NOMO-1 treated with DMSO at 0.1 percent for 48 hours (cell line): ENCODE measurements around the gene ESRRG.
"Not testable (repeated sequence)": the region's sequence is repeated elsewhere in the genome, so short reads cannot be mapped to it uniquely, and the experiment has no call there.

ENCODE experiments used
- DNase-seq: peaks from one replicate; lab custom pipeline; 2025; ENCODE audit not compliant: unreplicated experiment; lab: John Stamatoyannopoulos, UW

ESRRG gene

DNA sequence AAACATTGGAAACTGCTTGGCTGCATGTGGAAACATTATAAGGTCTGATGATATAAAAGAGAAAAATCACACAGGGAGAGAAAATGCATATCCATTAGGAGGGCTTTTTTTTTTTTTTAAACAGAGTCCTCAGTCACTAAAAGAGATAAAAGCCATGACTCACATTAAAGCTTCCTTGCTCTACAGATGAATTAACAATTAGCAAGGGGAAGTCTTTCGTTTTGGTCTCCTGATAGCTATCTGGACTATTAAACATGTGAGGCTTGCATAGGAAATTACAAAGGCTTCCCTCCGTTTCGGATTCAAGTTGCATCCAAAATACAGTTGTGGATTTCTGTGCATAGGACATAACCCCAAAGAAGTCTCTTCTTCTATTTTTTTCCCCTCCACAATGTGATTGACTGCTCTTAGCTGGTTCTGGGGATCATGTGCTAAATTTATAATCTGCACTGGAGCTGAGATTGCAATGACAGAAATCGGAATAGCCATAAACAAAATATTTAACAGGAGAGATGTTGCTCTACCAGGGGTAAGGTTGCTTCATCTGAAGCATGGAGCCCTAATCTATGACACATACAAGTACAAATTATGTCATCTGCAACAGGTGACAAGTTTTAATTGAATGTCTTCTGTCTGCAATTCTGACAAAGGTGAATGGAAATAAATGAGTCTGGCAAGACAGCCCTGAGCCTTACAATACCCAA is 146.8 kb downstream of the ESRRG start:
- no peak for DNase-seq

DNA sequence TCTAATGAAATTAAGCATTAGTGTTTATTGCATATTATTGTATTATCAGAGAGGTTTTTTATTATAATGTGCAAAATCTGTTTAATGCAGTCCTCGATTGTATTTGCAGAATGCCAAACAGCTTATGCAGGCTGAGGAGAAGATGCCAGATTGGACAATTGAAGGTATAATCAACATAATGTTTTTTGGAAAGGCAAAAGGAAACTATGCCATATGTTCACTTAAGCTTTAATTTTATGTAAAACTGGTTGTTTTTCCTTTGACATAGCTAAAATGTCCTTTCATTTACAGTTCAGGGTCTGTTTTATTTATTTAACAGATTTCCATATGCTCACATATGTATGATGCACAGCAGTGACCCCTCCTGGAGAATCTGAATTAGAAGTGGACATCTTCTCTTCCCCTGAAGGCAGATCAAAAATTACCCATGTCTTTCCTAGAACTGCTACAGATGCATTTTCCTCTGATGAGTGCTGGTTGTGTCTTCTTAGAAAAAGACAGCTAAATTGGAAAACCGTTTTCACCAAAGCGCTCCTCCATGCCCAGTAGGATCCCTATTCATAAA is 156.5 kb downstream of the ESRRG start:
- DNase-seq, result no peak

DNA sequence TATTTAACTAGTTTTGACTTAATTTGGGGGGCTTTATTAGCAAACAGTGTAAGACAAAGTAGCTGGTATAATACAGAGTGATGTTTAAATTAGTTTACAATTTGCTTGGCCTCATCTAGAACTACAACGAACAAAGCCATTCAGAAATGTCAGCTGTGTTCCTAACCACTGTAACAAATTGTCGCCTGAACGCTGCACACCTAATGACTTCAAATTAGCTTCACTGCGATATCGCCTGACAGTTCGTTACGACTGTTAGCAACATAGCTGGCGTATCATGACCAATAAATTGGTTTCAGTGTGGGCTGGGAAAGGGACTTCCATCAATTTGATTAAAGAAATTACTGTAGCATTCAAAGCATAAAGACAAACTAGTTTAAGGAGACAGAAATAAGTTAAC is 160.1 kb downstream of the ESRRG start:
- DNase-seq, result no peak

DNA sequence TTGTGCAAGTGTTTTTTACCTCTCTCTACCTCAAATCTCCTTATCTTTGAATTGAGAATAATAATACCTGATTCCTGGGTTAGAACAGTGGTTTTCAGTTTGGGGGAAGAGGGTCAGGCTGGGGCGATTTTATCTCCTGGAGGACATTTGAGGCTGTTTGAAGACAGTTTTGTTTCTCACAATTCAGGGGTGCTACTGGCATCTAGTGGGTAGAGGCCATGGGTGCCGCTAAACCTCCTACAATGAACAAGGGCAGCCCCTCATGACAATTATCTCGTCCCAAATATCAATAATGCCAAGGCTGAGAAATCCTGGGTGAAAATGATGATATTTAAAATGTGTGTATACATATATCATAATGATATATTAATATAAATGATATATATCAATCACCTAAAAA is 160.8 kb downstream of the ESRRG start:
- no peak for DNase-seq

DNA sequence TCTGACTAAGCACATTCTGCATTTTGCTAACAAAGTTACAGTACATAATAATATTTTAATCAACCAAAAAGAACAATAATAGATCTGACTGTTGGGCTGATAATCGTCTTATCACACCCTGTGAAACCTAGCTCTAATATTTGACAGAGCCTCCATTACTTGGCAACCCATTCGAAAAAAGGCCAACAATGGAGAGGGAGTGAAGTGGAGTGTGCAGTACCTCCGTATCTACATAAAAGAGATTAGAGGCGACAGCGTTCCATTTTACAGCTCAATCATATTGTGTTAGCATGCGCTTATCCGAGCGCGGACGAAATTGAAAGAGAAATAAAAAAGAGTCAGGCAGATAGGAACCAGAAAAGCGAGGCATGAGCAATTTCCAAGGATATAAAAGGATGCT is 162.7 kb downstream of the ESRRG start:
- DNase-seq, result no peak

DNA sequence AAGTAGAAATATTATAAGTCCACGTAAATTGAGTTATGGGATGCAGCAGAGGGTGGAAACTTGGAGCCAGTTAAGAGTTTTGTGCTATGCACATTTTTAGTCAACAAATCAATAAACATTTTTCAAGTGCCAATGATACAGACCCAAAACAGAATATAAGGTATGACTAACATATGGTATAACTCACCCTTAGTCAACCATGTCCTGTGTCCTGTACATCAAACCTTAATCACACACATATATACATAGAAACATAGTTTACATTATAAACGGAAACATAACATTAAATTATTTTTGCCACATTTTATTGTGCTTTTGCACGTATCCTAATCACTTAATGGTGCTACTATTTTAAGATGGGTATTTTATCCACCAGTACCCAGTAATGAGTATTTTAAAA is 163.9 kb downstream of the ESRRG start:
- no peak for DNase-seq

DNA sequence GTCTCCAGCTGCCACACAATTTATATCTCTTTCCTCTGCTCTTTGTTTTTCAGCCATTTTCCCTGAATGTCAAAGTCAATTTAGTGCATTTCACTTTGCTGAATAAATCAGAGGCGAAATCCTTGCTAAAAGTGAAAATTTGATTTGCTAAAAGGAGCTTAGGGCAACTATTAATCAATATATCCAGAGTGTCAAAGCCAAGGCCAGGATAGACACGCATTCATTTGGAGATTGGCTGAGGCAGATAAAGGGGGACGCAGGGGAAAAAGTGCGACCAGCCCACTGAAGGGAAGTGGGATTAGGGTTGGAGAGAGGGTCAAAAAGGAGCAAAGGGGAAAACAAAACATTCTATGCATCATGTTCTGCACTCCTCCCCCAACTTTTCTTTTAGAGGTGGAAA is 167.6 kb downstream of the ESRRG start:
- no peak for DNase-seq

DNA sequence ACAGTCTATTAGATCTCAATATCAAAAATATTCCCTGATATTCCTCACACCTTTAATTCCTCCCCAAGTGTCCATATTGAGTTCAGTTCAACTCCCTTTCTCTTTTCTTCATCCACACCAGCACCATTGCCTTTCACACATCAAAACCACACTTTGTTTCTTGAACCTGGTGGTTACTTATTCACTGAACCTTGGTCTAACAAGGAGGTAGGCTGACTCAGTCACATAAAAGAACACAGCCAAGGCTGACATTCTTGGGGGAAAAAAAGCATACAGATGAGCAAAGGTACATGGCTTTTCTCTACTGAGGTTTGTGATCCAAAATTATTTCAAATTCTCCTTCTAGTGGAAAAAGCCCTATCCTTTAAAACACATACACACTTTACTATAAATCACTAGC is 168.3 kb downstream of the ESRRG start:
- no peak for DNase-seq

DNA sequence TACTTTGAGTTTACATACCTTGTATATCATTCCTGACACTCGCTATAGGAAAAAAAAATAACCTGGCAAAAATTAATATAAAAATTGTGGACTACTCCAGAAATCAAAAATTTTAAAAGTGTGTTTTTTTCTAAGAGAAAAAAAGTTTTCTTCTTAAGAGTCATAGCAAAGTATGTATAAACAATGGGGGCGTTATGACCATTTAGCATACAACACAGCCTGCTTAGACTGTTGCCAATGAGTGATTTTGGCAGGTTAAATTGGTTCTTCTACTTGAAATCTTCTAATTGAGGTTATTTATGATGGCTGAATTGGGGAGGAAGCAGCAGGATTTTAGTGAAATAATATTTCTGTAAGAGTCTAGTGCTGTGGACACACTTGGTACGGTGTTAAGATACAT is 169.5 kb downstream of the ESRRG start:
- DNase-seq, result no peak

DNA sequence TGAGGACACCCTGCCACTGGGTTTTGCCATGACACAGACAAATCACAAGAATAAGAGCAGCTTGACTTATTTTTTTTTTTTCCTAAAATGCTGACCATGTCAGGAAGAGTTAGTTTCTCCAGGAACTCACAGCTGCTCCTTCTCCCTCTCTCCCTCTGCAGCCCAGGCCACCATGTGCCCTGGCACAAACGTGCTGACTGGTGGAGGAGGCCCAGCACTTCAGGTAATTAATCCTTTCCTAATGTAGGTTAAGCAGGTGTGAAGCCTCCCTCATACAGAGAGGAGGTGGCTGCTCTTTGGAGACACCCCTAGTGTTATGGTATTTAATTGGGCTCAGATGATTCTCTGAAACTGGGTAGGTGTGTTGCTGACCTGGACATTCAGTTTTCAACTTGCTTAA is 170.2 kb downstream of the ESRRG start:
- no peak for DNase-seq

DNA sequence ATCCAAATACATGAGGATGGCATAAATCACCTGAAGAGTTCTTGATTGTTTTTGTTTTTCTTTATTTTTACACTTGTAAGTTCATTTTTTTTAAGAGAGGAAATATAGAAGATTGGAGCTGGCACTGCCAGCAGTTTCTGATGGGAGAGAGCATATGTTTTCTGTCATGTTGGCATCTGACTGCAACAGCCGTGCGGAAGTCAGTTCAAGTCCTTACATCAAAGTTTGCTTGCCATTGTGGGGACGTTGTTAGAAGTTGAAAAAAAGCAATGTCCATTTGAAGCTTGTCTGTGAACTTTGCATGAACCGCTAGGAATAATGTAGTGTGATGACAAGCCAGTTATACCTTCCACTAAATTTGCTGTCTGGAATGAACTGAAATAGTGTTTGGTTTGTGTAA is 173.4 kb downstream of the ESRRG start:
- DNase-seq, result no peak

DNA sequence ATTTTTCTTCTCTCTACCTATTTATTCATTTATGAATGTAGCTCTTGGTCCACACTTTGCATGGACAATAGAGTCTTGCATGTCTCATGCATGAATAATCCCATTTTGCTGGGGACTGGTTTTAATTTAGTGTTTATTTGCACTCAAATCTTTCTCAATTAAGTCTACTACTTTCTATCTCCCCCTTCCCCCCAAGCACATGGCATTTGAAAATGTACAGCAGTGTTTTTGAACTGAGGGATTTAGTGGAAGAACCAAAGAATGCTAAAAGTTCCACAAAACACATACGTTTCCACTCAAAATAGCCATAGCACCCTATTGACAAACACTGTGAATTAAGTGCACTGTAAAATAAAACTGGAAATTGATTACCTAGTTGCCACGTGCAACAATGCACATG is 180.5 kb downstream of the ESRRG start:
- DNase-seq, result no peak

DNA sequence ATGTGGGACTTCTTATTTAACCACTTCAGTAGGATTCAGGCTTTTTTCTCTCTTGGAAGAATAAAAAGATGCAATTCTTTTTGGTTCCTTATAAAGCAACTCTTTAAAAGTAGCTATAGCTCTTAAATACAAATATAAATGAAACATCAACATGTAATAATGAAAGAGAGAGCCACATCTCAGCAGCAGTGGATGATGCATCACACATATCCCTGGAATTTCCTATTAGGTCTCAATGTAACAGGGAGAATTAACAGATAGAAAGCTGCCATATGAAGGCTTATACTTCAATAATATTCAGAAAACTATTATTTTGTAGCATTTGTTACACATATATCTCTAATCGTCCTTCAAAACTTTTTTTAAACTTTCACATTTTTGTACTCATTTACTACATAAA is 181.0 kb downstream of the ESRRG start:
- no peak for DNase-seq

DNA sequence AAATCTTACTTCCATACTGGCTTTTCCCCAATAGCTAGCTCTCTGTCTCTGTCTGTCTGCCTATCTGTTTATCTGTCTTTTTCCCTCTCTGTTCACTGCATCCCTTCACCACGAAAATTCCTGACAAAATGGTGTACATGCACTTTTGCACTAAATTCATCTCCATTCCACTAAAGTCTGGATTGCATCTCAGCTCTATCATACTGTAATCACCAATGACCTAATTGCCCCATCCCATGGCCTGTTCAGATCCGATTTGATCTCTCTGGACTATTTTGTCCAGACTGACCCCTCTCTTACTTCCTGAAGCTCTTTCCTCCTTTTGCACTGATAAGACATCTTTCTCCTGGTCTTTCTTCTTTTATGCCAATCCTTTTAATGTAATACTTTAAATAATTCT is 187.5 kb downstream of the ESRRG start:
- DNase-seq, result no peak

DNA sequence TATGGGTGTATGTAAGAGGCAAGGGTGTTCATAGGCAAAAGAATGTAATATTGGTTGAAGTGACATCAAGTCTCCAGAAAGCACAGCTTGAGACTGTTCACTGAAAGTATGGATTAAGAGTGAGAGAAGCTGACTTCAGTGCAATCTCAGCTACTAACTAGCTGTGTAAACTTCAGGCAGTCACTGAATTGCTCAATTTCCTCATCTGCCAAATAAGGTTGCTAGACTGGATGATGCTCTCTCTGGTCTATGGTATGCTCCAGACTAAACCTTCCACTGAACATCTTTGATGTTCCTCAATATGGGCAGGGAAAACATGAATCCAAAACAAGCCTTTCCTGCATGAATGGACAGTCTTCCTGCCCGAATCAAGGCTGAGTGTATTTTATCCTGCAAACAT is 188.2 kb downstream of the ESRRG start:
- no peak for DNase-seq

DNA sequence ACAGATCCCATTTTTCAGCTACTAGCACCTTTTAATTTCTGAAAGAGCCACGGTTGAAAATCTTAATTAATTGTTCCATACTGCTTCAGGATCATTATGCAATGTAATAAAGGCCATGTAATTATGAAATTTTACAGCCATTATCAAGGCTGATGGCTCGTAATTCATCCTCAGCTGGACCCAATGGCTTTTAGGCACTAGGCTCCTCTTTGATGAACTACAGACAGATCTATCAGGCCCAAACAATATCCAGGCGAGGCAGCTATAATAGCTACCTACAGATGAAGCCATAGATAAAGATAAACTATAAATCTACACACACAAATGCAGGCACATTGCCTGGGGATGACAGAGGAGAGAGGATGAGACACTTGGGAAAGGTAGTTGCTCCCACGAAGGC is 189.5 kb downstream of the ESRRG start:
- DNase-seq, result no peak

DNA sequence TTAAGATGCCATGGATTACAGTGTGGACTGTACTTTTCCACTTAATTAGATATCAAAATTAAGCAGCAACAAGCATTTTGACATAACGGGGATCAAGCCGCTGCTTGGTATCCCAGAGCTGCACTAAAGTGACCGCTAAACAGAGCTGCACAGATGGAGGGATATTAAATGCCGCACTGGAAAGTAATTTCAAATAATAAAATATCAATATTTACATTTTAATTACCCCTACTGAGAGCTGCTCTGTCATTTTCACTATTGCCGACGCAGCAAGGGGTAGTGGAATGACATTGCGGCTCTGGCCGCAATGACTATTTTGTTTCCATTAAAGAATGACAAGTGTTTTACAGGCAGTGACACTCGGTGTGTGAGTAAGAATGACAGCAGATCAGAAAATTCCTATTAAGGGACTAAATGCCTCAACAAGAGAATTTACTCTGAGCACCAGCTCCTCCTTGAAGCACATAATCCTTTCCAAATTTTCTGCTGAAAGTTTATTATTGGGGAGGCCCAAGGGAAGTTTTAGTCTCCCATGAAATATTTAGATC is 190.9 kb downstream of the ESRRG start:
- DNase-seq, result no peak

DNA sequence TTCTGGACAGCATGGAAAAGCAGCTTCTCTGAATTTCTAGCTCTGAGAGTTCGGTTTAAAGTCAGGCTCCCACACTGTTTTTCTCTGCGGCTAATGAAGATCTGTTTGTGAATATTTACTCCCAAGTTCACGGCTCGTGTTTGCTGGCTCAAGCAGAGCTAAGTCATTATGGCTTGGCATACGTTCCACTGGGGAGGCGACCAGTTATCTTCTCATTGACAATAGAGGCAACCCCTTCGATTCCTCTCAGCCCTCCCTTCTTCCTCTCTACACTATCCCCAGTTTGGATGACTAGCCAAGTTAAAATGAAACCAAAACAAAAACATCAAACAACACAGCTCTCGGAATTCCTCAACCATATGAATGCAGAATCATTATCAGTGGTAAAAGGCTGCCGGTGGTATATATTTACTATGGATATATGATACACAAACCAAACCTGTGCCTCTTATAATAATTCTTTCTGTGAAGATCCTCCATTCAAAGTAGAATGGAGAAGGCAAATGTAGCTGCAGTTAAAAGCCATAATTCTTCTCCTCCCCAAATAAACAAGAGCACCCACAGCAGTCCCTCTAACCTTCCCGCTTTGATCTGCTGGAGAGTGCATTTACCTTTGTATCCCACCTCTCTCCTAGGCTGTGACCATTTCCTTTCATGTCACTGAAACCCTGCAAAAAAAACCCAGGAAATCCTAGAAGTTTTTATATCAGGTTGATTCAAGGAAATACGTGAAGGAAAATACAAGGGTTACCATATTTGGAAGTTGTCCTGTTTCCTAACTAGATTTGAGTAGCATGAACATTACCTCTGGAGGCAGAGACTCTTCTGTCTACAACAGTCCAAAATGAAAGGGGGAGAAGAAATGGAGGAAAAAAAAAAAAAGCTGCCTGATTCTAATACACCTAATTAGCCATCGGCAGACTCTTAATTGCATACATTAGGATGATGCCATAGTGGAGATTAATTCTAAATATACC is 191.7 kb downstream of the ESRRG start:
- DNase-seq, result peak; percentile 4

DNA sequence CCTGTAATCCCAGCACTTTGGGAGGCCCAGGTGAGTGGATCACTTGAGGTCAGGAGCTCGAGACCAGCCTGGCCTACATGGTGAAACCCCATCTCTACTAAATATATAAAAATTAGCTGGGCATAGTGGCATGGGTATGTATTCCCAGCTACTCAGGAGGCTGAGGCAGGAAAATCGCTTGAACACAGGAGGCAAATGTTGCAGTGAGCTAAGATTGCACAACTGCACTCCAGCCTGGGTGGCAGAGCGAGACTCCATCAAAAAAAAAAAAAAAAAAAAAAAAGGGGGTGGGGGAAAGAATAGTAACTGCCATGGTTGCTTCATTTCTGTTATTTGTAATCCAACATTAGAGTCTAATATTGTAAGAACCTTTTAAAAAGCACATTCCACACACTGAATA is 193.4 kb downstream of the ESRRG start:
- DNase-seq, result not testable (repeated sequence)

DNA sequence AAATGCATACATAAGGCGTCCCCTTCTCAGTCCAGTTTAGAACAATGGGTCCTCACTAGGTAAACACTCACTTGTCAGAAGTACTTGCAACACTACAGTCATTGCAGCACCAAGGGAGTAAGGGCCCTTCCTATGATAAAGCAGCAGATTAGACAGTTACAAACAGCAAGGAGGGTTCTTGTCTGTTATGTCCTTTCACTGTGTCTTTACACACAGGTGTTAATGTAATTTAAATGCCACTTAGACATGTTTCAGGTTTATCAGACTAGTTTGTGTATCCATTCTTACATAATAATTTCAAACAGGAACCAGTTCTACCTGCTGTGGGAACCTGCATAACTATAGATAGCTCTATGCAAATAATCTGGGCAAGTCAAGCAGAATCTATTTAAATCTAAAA is 194.4 kb downstream of the ESRRG start:
- no peak for DNase-seq

DNA sequence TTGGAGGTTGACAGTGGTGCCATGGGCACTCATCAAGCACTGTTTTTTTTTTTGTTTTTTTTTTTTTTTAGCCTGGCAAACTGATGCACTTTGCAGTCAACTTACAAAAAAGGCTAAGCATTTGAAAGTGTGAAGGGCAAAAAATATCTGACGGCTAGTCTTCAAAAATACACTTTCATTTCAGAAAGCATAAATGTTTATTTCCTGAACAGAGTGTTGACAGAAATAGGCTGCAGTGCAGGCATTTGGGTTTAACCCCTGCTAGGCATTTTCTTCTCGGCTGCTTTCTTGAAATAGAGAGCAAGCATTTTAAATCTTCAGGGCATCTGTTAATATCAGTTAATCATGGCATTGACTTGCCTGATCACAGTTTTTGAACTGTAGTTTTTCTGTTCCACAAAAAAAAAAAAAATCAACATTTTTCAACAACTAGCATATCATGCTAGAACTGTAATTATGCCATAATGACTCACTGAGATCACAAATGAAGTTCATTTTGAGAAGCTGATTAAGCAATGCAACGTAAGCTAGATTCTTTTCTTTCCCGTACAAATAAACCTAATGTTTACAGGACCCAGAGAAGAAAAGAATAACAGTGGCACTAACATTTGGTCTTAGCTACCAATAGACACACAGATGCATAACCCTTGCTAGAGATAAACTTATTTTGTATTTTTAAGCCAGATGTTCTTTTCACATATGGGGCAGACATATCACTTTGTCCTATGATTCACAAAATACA is 199.6 kb downstream of the ESRRG start:
- no peak for DNase-seq
